Muscle of back (tissue), 11 donors: ENCODE measurements around the gene RPS16. TPM values are rescaled to one million over a fixed set of nuclear protein-coding genes. Genes with fewer than 3 reads are reported as not detected.
"Not testable (repeated sequence)": the region's sequence is repeated elsewhere in the genome, so short reads cannot be mapped to it uniquely, and the experiment has no call there.

Experiments used
- DNase-seq, 3 donors: peaks; one replicate each; pipeline versions ENCODE4 v3.0.0 to v3.0.0-alpha.2; 2013
- polyA plus RNA-seq, 10 donors: library from polyadenylated mRNA; unstranded; fragments of 120-200 nt; gene quantifications; one replicate each; pipeline ENCODE4 v1.2.1, GENCODE V29; 2013; ENCODE audit not compliant: insufficient read length in 10 of 10

RPS16 gene
- polyA plus RNA-seq, 10 donors: 1,738 to 2,174 (median 1,918) TPM

GRCh38 chr19:39467941-39468340, 32.2 kb upstream of the RPS16 start:
- no peak for DNase-seq

GRCh38 chr19:39465956-39466747, 30.4 kb upstream of the RPS16 start:
- DNase-seq: no peak

GRCh38 chr19:39463403-39463802, 27.7 kb upstream of the RPS16 start:
- no peak for DNase-seq

- not testable (repeated sequence) for DNase-seq
Observed at GRCh38 chr19:39451257-39451656, 15.5 kb upstream of the RPS16 start.

- no peak for DNase-seq
Observed at GRCh38 chr19:39449116-39449797, 13.5 kb upstream of the RPS16 start.

GRCh38 chr19:39448271-39448670, 12.5 kb upstream of the RPS16 start:
- DNase-seq: no peak

- no peak for DNase-seq
Observed at GRCh38 chr19:39446365-39447084, 10.8 kb upstream of the RPS16 start.

- peak; percentile 96 to 99 (median 98) for DNase-seq
Observed at GRCh38 chr19:39445196-39446111, 9.7 kb upstream of the RPS16 start, which contains the start of gene SUPT5H. TSS of gene SUPT5H (plus strand) at chr19:39445582. CDS start at chr19:39445891, 309 bp downstream.

GRCh38 chr19:39444598-39445195, 8.9 kb upstream of the RPS16 start:
- DNase-seq: no peak

- DNase-seq: no peak
Observed at GRCh38 chr19:39438270-39438934, 2.7 kb upstream of the RPS16 start.

- DNase-seq: no peak
Observed at GRCh38 chr19:39436350-39436716, 584 bp upstream of the RPS16 start.

- no peak for DNase-seq
Observed at GRCh38 chr19:39434123-39435076, 1.3 kb downstream of the RPS16 start.

- no peak for DNase-seq
Observed at GRCh38 chr19:39433480-39434079, 2.2 kb downstream of the RPS16 start.

- DNase-seq: no peak
Observed at GRCh38 chr19:39432677-39433025, 3.1 kb downstream of the RPS16 start.

GRCh38 chr19:39430675-39431593, 4.8 kb downstream of the RPS16 start:
- DNase-seq: peak in 2 of 3 donors; percentile 33 to 65

- DNase-seq: peak; percentile 83 to 95 (median 89)
Observed at GRCh38 chr19:39428283-39429112, 7.3 kb downstream of the RPS16 start.

- no peak for DNase-seq
Observed at GRCh38 chr19:39427707-39428106, 8.0 kb downstream of the RPS16 start.
